Prostate gland (tissue), 2 donors: ENCODE measurements around the gene IL17RB.

Experiments
- CTCF ChIP-seq, 4 experiments: fragments of 200-600 bp in 2 of 4; fragments of 450-650 bp in 2 of 4; sonication (generic) in 2 of 4; IDR thresholded peaks; 1 replicate in 3 of 4; 2 replicates in 1 of 4; pipeline ENCODE4 v1.5.1; 2016 to 2019; ENCODE audit warnings: antibody characterized with exemption in 4 of 4, mild to moderate bottlenecking in 2 of 4, moderate library complexity in 2 of 4
- POLR2A ChIP-seq: fragments of 450-650 bp; IDR thresholded peaks from one replicate; pipeline ENCODE4 v1.6.1; 2016; ENCODE audit warnings: antibody characterized with exemption, mild to moderate bottlenecking

DNA sequence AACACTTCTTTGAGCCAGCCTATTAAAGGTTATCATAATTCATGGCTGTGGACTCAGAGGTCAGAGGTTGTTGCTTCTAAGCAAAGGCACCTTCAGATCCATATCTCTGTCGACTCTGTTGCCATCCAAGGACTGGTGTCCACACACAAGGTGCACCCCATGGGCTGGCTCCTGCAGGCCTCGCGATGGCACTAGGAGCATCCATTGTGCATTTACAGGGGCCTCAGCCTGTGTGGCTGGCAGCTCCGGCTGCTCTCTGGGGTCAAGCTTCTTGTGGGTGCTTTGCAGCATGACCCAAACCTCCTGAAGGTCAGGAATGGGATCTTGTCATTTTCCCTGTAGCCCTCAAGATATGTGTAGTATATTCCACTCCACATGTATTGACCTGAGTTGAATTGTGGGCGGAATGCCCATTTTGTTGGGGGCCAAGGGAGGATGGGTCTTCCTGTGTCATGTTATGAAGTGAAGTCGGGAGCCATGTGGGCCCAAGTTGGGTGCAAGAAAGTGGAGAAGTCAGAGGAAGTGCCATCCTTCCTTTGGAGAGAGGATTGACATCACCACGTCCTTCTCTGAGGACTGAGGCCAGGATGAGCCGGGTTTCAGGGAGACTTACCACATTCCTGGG lies 44.0 kb upstream of the IL17RB start:
- TF ChIP-seq CTCF (IDR thresholded peaks at IDR 0.05): no peak
- no peak for TF ChIP-seq POLR2A
